Uterus (tissue), 4 donors: ENCODE data around the gene NRG3. TPM values are rescaled to one million over a fixed set of nuclear protein-coding genes. Genes with fewer than 3 reads are reported as not detected.

Source experiments
- DNase-seq, 2 donors: peaks; one replicate each; pipeline ENCODE4 v3.0.0-alpha.2; 2019 to 2020
- H3K27ac ChIP-seq, 2 donors: fragments of 200-600 bp; sonication (generic); 1 replicate in 1 of 2; 2 replicates in 1 of 2; pipeline ENCODE4 v1.5.1; 2016 to 2018
- H3K27me3 ChIP-seq, 2 donors: fragments of 200-600 bp; sonication (generic); one replicate each; pipeline ENCODE4 v1.5.1; 2018 to 2019; ENCODE audit warnings: control low read depth in 1 of 2
- H3K36me3 ChIP-seq, 2 donors: fragments of 200-600 bp; sonication (generic); one replicate each; pipeline ENCODE4 v1.5.1; 2019; ENCODE audit warnings: control low read depth in 1 of 2
- H3K4me1 ChIP-seq, 2 donors: fragments of 200-600 bp; sonication (generic); one replicate each; pipeline ENCODE4 v1.5.1; 2018 to 2019; ENCODE audit warnings: control low read depth in 1 of 2
- H3K4me3 ChIP-seq, 2 donors: fragments of 200-600 bp; sonication (generic); 1 replicate in 1 of 2; 2 replicates in 1 of 2; pipeline ENCODE4 v1.5.1; 2018 to 2019; ENCODE audit warnings: mild to moderate bottlenecking in 1 of 2
- H3K9me3 ChIP-seq, 2 donors: fragments of 200-600 bp; sonication (generic); one replicate each; pipeline ENCODE4 v1.5.1; 2019; ENCODE audit warnings: control low read depth in 1 of 2
- POLR2A ChIP-seq, 2 donors: fragments of 450-650 bp; IDR thresholded peaks; one replicate each; pipeline ENCODE4 v1.6.1; 2016; ENCODE audit warnings: antibody characterized with exemption in 2 of 2, mild to moderate bottlenecking in 1 of 2, moderate library complexity in 1 of 2
- intact Hi-C: fragments of 100-400 bp; cut with DNase I; formaldehyde crosslinking; loops from one replicate; pipeline ENCODE4 v1.15.1; 2023; ENCODE audit warnings: low total_unique reads
- total RNA-seq, 4 donors: library from RNA; depleted of rRNA in 3 of 4; stranded (reverse); fragments of >200 nt in 3 of 4; gene quantifications; one replicate each; pipeline versions ENCODE4 v1.1.0 to v1.2.4, GENCODE V29; 2014 to 2023
- TF ChIP-seq, protein P1 (sequence below), 4 experiments: fragments of 200-600 bp in 2 of 4; fragments of 450-650 bp in 2 of 4; sonication (generic) in 2 of 4; IDR thresholded peaks; one replicate each; pipeline ENCODE4 v1.5.1; 2016 to 2019; ENCODE audit warnings: antibody characterized with exemption in 4 of 4, mild to moderate bottlenecking in 2 of 4, moderate library complexity in 1 of 4
- donor health status: DM: yes; HTN: yes; CAD: no.

The NRG3 gene
- total RNA-seq, 4 donors from 2014 or later = 0.27 to 1.0 TPM; not detected in 2

DNA sequence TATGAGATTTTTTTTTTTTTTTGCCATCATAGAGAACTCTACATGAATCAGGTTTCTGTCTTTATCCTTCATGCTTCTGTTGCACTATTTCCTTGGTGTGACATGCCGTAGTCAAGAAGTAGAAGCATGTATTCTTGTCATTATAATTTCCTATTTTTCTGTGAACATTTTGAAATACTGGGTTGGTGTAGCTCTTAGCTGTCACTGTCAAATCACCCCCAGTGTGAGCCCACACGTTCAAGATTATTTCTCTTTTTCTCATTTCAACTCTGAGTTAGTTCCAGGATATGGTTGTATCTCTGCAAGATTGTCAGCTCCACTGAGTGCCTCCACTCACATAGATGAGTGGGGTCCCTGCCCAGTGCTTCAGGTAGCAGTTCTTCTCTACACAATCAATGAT, 209.5 kb downstream of the NRG3 start:
- Histone ChIP-seq H3K9me3 (no peaks in the 10 kb centered on the region), H3K4me3 (no peak overlapping the region), H3K27ac (no peak overlapping the region), H3K27me3 (no peaks in the 10 kb centered on the region), H3K4me1 (no peaks in the 10 kb centered on the region), H3K36me3 (no peaks in the 10 kb centered on the region)
- intact Hi-C loops = no loop called here
- no peak for DNase-seq
- no peak for TF ChIP-seq POLR2A (IDR thresholded peaks at IDR 0.05)
- TF ChIP-seq, protein P1, sequence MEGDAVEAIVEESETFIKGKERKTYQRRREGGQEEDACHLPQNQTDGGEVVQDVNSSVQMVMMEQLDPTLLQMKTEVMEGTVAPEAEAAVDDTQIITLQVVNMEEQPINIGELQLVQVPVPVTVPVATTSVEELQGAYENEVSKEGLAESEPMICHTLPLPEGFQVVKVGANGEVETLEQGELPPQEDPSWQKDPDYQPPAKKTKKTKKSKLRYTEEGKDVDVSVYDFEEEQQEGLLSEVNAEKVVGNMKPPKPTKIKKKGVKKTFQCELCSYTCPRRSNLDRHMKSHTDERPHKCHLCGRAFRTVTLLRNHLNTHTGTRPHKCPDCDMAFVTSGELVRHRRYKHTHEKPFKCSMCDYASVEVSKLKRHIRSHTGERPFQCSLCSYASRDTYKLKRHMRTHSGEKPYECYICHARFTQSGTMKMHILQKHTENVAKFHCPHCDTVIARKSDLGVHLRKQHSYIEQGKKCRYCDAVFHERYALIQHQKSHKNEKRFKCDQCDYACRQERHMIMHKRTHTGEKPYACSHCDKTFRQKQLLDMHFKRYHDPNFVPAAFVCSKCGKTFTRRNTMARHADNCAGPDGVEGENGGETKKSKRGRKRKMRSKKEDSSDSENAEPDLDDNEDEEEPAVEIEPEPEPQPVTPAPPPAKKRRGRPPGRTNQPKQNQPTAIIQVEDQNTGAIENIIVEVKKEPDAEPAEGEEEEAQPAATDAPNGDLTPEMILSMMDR (IDR thresholded peaks at IDR 0.05) = no peak

DNA sequence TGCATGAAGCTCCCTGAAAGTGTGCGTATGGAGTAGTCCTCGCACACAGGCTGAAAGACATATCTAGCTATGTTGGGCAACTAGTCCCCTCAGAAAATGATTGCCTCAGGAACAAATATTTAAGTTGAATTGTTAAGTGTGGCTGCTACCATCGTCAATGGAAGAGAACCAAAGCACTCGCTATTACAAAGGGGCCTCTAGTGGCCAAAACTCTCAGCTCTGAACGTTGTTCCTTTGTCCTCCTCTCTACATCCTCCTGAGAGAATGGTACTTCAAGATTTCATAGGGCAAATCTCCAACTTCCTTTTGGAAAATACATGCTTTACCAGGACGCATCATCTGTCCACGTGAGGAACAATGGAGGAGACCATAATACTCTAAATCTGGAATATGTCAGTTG, 209.9 kb downstream of the NRG3 start:
- Histone ChIP-seq H3K36me3 (no peaks in the 10 kb centered on the region), H3K4me1 (no peaks in the 10 kb centered on the region), H3K4me3 (no peak overlapping the region), H3K27ac (no peak overlapping the region), H3K9me3 (no peaks in the 10 kb centered on the region), H3K27me3 (no peaks in the 10 kb centered on the region)
- DNase-seq = no peak
- TF ChIP-seq, protein P1 (IDR thresholded peaks at IDR 0.05) = no peak
- TF ChIP-seq POLR2A (IDR thresholded peaks at IDR 0.05) = no peak
- intact Hi-C loops = no loop called here

DNA sequence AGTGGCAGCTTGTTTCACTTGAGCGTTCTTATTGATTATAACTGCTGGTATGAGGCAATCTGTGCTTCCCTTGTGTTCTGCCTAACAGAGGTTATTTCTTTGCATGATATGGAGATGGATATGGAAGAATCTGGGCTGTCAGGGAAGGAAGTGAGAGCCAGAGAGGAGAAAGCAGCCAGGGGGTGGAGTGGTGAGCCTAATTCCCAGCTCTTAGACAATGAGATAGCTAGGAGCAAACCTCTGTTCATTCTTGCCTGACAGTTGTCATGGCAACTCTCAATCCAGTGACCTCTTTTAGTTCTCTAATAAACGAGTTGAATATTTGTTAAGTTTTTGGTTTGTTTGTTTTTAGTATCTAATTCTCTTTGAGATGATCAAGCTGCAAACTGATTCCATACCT, 214.3 kb downstream of the NRG3 start:
- intact Hi-C loops = no loop called here
- Histone ChIP-seq H3K27ac (no peak overlapping the region), H3K9me3 (no peaks in the 10 kb centered on the region), H3K4me1 (no peaks in the 10 kb centered on the region), H3K27me3 (no peaks in the 10 kb centered on the region), H3K36me3 (no peaks in the 10 kb centered on the region), H3K4me3 (no peak overlapping the region)
- TF ChIP-seq POLR2A (IDR thresholded peaks at IDR 0.05) = no peak
- TF ChIP-seq, protein P1 (IDR thresholded peaks at IDR 0.05) = no peak
- DNase-seq = no peak

DNA sequence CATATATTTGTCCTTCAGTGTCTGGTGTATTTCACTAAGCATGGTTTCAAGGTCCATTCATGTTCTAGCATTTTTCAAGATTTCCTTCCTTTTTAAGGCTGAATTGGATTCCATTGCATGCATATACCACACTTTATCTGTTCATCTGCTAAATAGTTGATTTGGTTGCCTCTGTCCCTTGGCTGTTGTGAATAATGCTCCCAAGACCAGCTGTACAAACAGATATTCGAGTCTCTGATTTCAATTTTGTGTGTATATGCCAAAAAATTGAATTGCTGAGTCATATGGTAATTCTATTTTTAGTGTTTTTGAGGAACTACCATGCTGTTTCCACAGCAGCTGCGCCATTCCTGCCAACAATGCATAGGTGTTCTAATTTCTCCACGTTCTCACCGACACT, 216.4 kb downstream of the NRG3 start:
- Histone ChIP-seq H3K9me3 (no peaks in the 10 kb centered on the region), H3K4me3 (no peak overlapping the region), H3K27ac (no peak overlapping the region), H3K27me3 (no peaks in the 10 kb centered on the region), H3K36me3 (no peaks in the 10 kb centered on the region), H3K4me1 (no peaks in the 10 kb centered on the region)
- no peak for DNase-seq
- no peak for TF ChIP-seq POLR2A (IDR thresholded peaks at IDR 0.05)
- TF ChIP-seq, protein P1 (IDR thresholded peaks at IDR 0.05) = no peak
- intact Hi-C loops = no loop called here

DNA sequence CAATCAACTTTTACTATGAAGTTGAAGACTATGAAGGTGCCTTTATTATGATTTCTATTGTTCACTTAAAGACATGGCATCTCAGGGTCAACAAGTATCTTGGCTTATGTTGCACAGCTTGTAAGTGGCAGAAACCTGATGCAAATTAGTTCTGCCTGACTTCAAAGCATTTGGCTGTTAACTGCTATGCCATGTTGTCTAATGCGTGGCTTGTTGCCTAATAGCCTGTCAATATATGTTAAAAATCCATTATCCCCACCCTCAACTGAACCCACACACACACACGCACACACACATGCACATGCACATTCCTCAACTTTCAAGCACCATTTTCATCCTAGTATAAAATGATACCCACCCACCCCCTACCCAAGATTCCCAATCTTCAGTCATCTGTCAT, 217.1 kb downstream of the NRG3 start:
- H3K27ac ChIP-seq = no peak overlapping the region
- intact Hi-C loops = no loop called here
- no peaks in the 10 kb centered on the region for H3K4me1 ChIP-seq
- H3K4me3 ChIP-seq = no peak overlapping the region
- TF ChIP-seq POLR2A (IDR thresholded peaks at IDR 0.05) = no peak
- TF ChIP-seq, protein P1 (IDR thresholded peaks at IDR 0.05) = no peak
- no peak for DNase-seq
- H3K27me3 ChIP-seq = no peaks in the 10 kb centered on the region
- no peaks in the 10 kb centered on the region for H3K9me3 ChIP-seq
- no peaks in the 10 kb centered on the region for H3K36me3 ChIP-seq
